HUES6 (cell line): ENCODE data around the gene FMC1.
A peak's percentile ranks its signal among the peaks of the same experiment; 100 is the strongest.
"Not testable (repeated sequence)": the region's sequence is repeated elsewhere in the genome, so short reads cannot be mapped to it uniquely, and the experiment has no call there.

Experiments used
- H3K27ac ChIP-seq: 2 replicates; pipeline ENCODE4 v1.7.0; 2013; ENCODE audit warnings: low read depth, mild to moderate bottlenecking, low read length, inconsistent platforms
- H3K27me3 ChIP-seq: 2 replicates; pipeline ENCODE4 v1.6.1; 2013; ENCODE audit warnings: low read length; ENCODE audit not compliant: control insufficient read depth, insufficient read depth
- H3K36me3 ChIP-seq: 2 replicates; pipeline ENCODE4 v1.6.1; 2013; ENCODE audit warnings: low read length; ENCODE audit not compliant: control insufficient read depth, insufficient read depth
- H3K4me1 ChIP-seq: 2 replicates; pipeline ENCODE4 v1.6.1; 2013; ENCODE audit warnings: low read length; ENCODE audit not compliant: control insufficient read depth, insufficient read depth
- H3K4me3 ChIP-seq: 2 replicates; pipeline ENCODE4 v1.5.1; 2013; ENCODE audit warnings: low read depth, low read length
- H3K9ac ChIP-seq: one replicate; pipeline ENCODE4 v1.6.1; 2013; ENCODE audit warnings: mild to moderate bottlenecking, low read length
- H3K9me3 ChIP-seq: 2 replicates; pipeline ENCODE4 v1.6.1; 2013; ENCODE audit warnings: low read depth, low read length; ENCODE audit not compliant: control insufficient read depth, insufficient read depth

Gene FMC1

GRCh38 chr7:139324709-139325108 lies 16.4 kb upstream of the FMC1 start:
- H3K4me3 ChIP-seq, H3K9ac ChIP-seq, H3K27ac ChIP-seq, H3K27me3 ChIP-seq, H3K9me3 ChIP-seq, H3K4me1 ChIP-seq, H3K36me3 ChIP-seq: not testable (repeated sequence)

GRCh38 chr7:139328375-139328774 lies 12.8 kb upstream of the FMC1 start:
- Histone ChIP-seq H3K4me3 (no peak overlapping the region), H3K4me1 (no peaks in the 10 kb centered on the region), H3K27ac (no peak overlapping the region), H3K36me3 (no peaks in the 10 kb centered on the region), H3K9ac (no peak overlapping the region), H3K27me3 (no peaks in the 10 kb centered on the region), H3K9me3 (no peaks in the 10 kb centered on the region)

GRCh38 chr7:139329119-139329518 lies 12.0 kb upstream of the FMC1 start:
- no peak overlapping the region for H3K4me3 ChIP-seq
- H3K36me3 ChIP-seq = no peaks in the 10 kb centered on the region
- H3K9ac ChIP-seq = no peak overlapping the region
- no peaks in the 10 kb centered on the region for H3K9me3 ChIP-seq
- no peaks in the 10 kb centered on the region for H3K27me3 ChIP-seq
- no peak overlapping the region for H3K27ac ChIP-seq
- no peaks in the 10 kb centered on the region for H3K4me1 ChIP-seq

- Histone ChIP-seq H3K36me3 (no peaks in the 10 kb centered on the region), H3K9ac (no peak overlapping the region), H3K4me1 (no peaks in the 10 kb centered on the region), H3K27me3 (no peaks in the 10 kb centered on the region), H3K4me3 (no peak overlapping the region), H3K27ac (no peak overlapping the region), H3K9me3 (no peaks in the 10 kb centered on the region)
Observed at GRCh38 chr7:139330333-139331030, 10.7 kb upstream of the FMC1 start.

- Histone ChIP-seq H3K4me3 (no peak overlapping the region), H3K27me3 (no peaks in the 10 kb centered on the region), H3K9me3 (no peaks in the 10 kb centered on the region), H3K9ac (no peak overlapping the region), H3K4me1 (no peaks in the 10 kb centered on the region), H3K27ac (no peak overlapping the region), H3K36me3 (no peaks in the 10 kb centered on the region)
Observed at GRCh38 chr7:139332697-139333359, 8.3 kb upstream of the FMC1 start.

- not testable (repeated sequence) for H3K36me3 ChIP-seq, H3K4me3 ChIP-seq, H3K9me3 ChIP-seq, H3K27ac ChIP-seq, H3K4me1 ChIP-seq, H3K27me3 ChIP-seq, H3K9ac ChIP-seq
Observed at GRCh38 chr7:139333443-139333842, 7.7 kb upstream of the FMC1 start.

GRCh38 chr7:139334399-139335150 lies 6.6 kb upstream of the FMC1 start:
- Histone ChIP-seq H3K9ac (no peak overlapping the region), H3K4me1 (no peaks in the 10 kb centered on the region), H3K27me3 (no peaks in the 10 kb centered on the region), H3K27ac (no peak overlapping the region), H3K9me3 (peaks cover 8% of the 10 kb centered on the region; the same call in 1 of the 2 replicates), H3K4me3 (no peak overlapping the region), H3K36me3 (no peaks in the 10 kb centered on the region)

- no peak overlapping the region for H3K27ac ChIP-seq
- no peaks in the 10 kb centered on the region for H3K27me3 ChIP-seq
- peaks cover 10% of the 10 kb centered on the region; the same call in 1 of the 2 replicates for H3K9me3 ChIP-seq
- H3K36me3 ChIP-seq = no peaks in the 10 kb centered on the region
- 0 out of 2 replicates have a peak, but pooled peaks cover 5% of the 10 kb centered on the region for H3K4me1 ChIP-seq
- no peak overlapping the region for H3K4me3 ChIP-seq
- no peak overlapping the region for H3K9ac ChIP-seq
Observed at GRCh38 chr7:139339025-139339424, 2.1 kb upstream of the FMC1 start.

GRCh38 chr7:139339698-139340036 lies 1.5 kb upstream of the FMC1 start:
- no peaks in the 10 kb centered on the region for H3K27me3 ChIP-seq
- H3K9me3 ChIP-seq = peaks cover 10% of the 10 kb centered on the region; the same call in 1 of the 2 replicates
- H3K36me3 ChIP-seq = no peaks in the 10 kb centered on the region
- H3K27ac ChIP-seq = no peak overlapping the region
- H3K4me3 ChIP-seq = peak overlapping the region; percentile 94
- H3K4me1 ChIP-seq = 0 out of 2 replicates have a peak, but pooled peaks cover 5% of the 10 kb centered on the region
- no peak overlapping the region for H3K9ac ChIP-seq

- H3K27me3 ChIP-seq = no peaks in the 10 kb centered on the region
- 0 out of 2 replicates have a peak, but pooled peaks cover 5% of the 10 kb centered on the region for H3K4me1 ChIP-seq
- peak overlapping the region; percentile 94 for H3K4me3 ChIP-seq
- peaks cover 10% of the 10 kb centered on the region; the same call in 1 of the 2 replicates for H3K9me3 ChIP-seq
- H3K36me3 ChIP-seq = no peaks in the 10 kb centered on the region
- peak overlapping the region; percentile 98; the same call in 1 of the 2 replicates for H3K27ac ChIP-seq
- H3K9ac ChIP-seq = peak overlapping the region; percentile 100
Observed at GRCh38 chr7:139340037-139340807, 915 bp upstream of the FMC1 start.
